Keratinocyte (primary cell): ENCODE data around the gene NCS1. TPM values are rescaled to one million over a fixed set of nuclear protein-coding genes. Genes with fewer than 3 reads are reported as not detected.

Experiments
- DNase-seq: peaks from one replicate; pipeline ENCODE4 v3.0.0-alpha.2; 2011; ENCODE audit warnings: low read depth, missing footprints, low spot score
- FAIRE-seq: peaks from 2 replicates; lab custom pipeline; 2011; peaks lifted over from hg19 to GRCh38; lab: Jason Lieb, UNC
- H2AFZ ChIP-seq: 2 replicates; pipeline ENCODE4 v1.6.0; 2012; ENCODE audit warnings: low read length, control low read depth, inconsistent platforms; ENCODE audit not compliant: control insufficient read depth
- H3K27ac ChIP-seq: 2 replicates; pipeline ENCODE4 v1.5.1; 2011; ENCODE audit warnings: low read length; ENCODE audit not compliant: control insufficient read depth, insufficient read depth
- H3K27me3 ChIP-seq: 3 replicates; pipeline ENCODE4 v1.6.0; 2011; ENCODE audit warnings: low read length; ENCODE audit not compliant: control insufficient read depth, insufficient read depth; ENCODE audit errors: extremely low read depth
- H3K36me3 ChIP-seq, 2 experiments: 2 replicates in 1 of 2; 3 replicates in 1 of 2; pipeline ENCODE4 v1.5.1; 2011; ENCODE audit warnings: low read length in 2 of 2, mild to moderate bottlenecking in 1 of 2; ENCODE audit not compliant: control insufficient read depth in 2 of 2, insufficient read depth in 2 of 2; ENCODE audit errors: extremely low read depth in 1 of 2
- H3K4me1 ChIP-seq: 3 replicates; pipeline ENCODE4 v1.5.1; 2011; ENCODE audit warnings: low read length; ENCODE audit not compliant: control insufficient read depth, insufficient read depth; ENCODE audit errors: extremely low read depth
- H3K4me2 ChIP-seq: 3 replicates; pipeline ENCODE4 v1.6.0; 2011; ENCODE audit warnings: low read depth, low read length; ENCODE audit not compliant: control insufficient read depth, insufficient read depth; ENCODE audit errors: extremely low read depth
- H3K4me3 ChIP-seq, 3 experiments: fragments of 200-600 bp in 1 of 3; sonication (generic) in 1 of 3; 2 replicates in 2 of 3; 3 replicates in 1 of 3; pipeline ENCODE4 v1.5.1; 2011 to 2016; ENCODE audit warnings: low read length in 3 of 3, mild to moderate bottlenecking in 3 of 3, control low read depth in 2 of 3, inconsistent platforms in 1 of 3, low read depth in 1 of 3, mixed read lengths in 1 of 3, mixed run types in 1 of 3, moderate library complexity in 1 of 3; ENCODE audit not compliant: control insufficient read depth in 2 of 3, insufficient read depth in 2 of 3; ENCODE audit errors: extremely low read depth in 1 of 3
- H3K79me2 ChIP-seq: 2 replicates; pipeline ENCODE4 v1.6.0; 2012; ENCODE audit warnings: low read length; ENCODE audit not compliant: control insufficient read depth, insufficient read depth
- H3K9ac ChIP-seq: 3 replicates; pipeline ENCODE4 v1.6.0; 2011; ENCODE audit warnings: low read length; ENCODE audit not compliant: control insufficient read depth, insufficient read depth; ENCODE audit errors: extremely low read depth
- H3K9me1 ChIP-seq: 3 replicates; pipeline ENCODE4 v1.6.0; 2011; ENCODE audit warnings: low read length; ENCODE audit not compliant: control insufficient read depth, insufficient read depth; ENCODE audit errors: extremely low read depth
- H3K9me3 ChIP-seq: 2 replicates; pipeline ENCODE4 v1.5.1; 2012; ENCODE audit warnings: low read depth, low read length; ENCODE audit not compliant: control insufficient read depth
- H4K20me1 ChIP-seq: 3 replicates; pipeline ENCODE4 v1.6.0; 2011; ENCODE audit warnings: low read length; ENCODE audit not compliant: control insufficient read depth, insufficient read depth; ENCODE audit errors: extremely low read depth
- EZH2 ChIP-seq: IDR thresholded peaks from one replicate; pipeline ENCODE4 v1.6.1; 2012; ENCODE audit warnings: inconsistent platforms, mild to moderate bottlenecking, low read length, moderate library complexity
- dilution Hi-C: fragments of 300-500 bp; cut with MboI; formaldehyde crosslinking; loops from one replicate; pipeline ENCODE4 v1.7.0; 2020; ENCODE audit warnings: low sequenced_read_pairs; ENCODE audit not compliant: extremely low pct_ligation_motif_present
- polyA plus RNA-seq, 5 experiments: library from polyadenylated mRNA; depleted of rRNA in 3 of 5; stranded (reverse) in 3 of 5; stranded (forward) in 1 of 5; unstranded in 1 of 5; fragments of >200 nt; gene quantifications; 1 replicate in 1 of 5; 2 replicates in 3 of 5; 3 replicates in 1 of 5; pipeline versions ENCODE4 v1.2.1 to v1.2.3, GENCODE V29; 2011 to 2012; ENCODE audit warnings: missing spikeins in 2 of 5, low read depth in 1 of 5, low replicate concordance in 1 of 5
- TF ChIP-seq, protein P1 (sequence below), 3 experiments: IDR thresholded peaks in 1 of 3; conservative IDR thresholded peaks in 1 of 3; optimal IDR thresholded peaks in 1 of 3; 2 replicates in 2 of 3; 3 replicates in 1 of 3; pipeline versions ENCODE3 to v1.5.1; 2011; ENCODE audit warnings: low read length in 3 of 3, mild to moderate bottlenecking in 3 of 3, moderate library complexity in 2 of 3, control low read depth in 1 of 3, inconsistent platforms in 1 of 3; ENCODE audit not compliant: insufficient read depth in 2 of 3; ENCODE audit errors: extremely low read depth in 1 of 3

Gene NCS1
- polyA plus RNA-seq, 1 donor (not counting 4 experiments of a cell fraction or from before 2014, with no cell fraction given), result 49.1 TPM

DNA sequence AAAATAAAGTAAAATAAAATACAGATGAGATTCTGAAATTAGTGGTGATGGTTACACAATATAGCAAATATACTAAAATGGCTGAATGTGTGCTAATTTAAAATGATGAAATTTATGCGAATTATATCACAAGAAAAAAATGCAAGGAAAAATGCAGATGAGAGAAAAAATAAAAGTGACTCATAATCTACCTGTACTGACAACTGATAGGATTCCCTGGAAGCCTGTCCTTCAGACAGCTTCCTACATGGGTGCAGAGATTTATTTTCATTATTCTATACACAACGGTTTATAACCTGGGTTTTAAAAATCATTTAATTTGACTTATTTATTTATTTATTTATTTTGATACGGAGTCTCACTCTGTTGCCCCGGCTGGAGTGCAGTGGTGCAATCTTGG lies 5.8 kb upstream of the NCS1 start:
- no peak for FAIRE-seq

DNA sequence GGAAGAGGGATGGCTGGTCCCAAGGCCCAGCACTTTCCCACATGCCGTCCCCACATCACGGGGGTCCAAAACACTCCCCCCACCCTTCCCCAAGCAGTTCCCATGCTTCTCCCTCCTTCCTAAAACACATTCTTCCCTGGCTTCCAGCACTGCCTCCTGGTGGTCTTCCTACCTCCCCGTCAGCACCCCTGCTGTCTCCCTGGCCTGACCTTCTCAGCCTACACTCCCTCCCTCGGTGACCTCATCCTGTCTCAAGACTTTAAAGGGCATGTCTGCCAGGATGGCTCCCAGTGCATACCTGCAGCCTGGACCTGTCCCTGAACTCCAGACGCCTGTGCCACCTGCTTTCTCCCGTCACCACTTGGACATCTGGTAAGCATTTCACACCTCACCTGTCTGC lies 4.3 kb upstream of the NCS1 start:
- H2AFZ ChIP-seq, result no peak overlapping the region
- H3K36me3 ChIP-seq, result no peaks in the 10 kb centered on the region
- H3K9me1 ChIP-seq, result no peaks in the 10 kb centered on the region
- dilution Hi-C loops, result no loop called here
- no peak overlapping the region for H3K4me2 ChIP-seq
- H3K9ac ChIP-seq, result no peak overlapping the region
- H3K27ac ChIP-seq, result no peak overlapping the region
- DNase-seq (no peak), FAIRE-seq (no peak)
- peaks cover 11% of the 10 kb centered on the region for H3K4me1 ChIP-seq
- no peaks in the 10 kb centered on the region for H4K20me1 ChIP-seq
- H3K27me3 ChIP-seq, result no peaks in the 10 kb centered on the region
- H3K4me3 ChIP-seq, result no peak overlapping the region
- H3K9me3 ChIP-seq, result no peaks in the 10 kb centered on the region
- H3K79me2 ChIP-seq, result peaks cover under 1% of the 10 kb centered on the region
- TF ChIP-seq, protein P1, sequence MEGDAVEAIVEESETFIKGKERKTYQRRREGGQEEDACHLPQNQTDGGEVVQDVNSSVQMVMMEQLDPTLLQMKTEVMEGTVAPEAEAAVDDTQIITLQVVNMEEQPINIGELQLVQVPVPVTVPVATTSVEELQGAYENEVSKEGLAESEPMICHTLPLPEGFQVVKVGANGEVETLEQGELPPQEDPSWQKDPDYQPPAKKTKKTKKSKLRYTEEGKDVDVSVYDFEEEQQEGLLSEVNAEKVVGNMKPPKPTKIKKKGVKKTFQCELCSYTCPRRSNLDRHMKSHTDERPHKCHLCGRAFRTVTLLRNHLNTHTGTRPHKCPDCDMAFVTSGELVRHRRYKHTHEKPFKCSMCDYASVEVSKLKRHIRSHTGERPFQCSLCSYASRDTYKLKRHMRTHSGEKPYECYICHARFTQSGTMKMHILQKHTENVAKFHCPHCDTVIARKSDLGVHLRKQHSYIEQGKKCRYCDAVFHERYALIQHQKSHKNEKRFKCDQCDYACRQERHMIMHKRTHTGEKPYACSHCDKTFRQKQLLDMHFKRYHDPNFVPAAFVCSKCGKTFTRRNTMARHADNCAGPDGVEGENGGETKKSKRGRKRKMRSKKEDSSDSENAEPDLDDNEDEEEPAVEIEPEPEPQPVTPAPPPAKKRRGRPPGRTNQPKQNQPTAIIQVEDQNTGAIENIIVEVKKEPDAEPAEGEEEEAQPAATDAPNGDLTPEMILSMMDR (optimal IDR thresholded peaks at IDR 0.05 in 1 of 3, IDR thresholded peaks at IDR 0.05 in 1 of 3, conservative IDR thresholded peaks at IDR 0.05 in 1 of 3; ENCODE audit: extremely low read depth in 1 of 3, insufficient read depth in 2 of 3, low read length in 3 of 3), result peak in 1 of 3 experiments; percentile 26
- no peak for TF ChIP-seq EZH2

More for the DNA sequence above, 5.8 kb upstream of the NCS1 start:
- Histone ChIP-seq H3K9me1 (no peaks in the 10 kb centered on the region), H3K4me2 (no peak overlapping the region), H3K4me3 (no peak overlapping the region), H3K4me1 (peaks cover 6% of the 10 kb centered on the region), H4K20me1 (no peaks in the 10 kb centered on the region), H3K27ac (no peak overlapping the region), H3K79me2 (no peaks in the 10 kb centered on the region), H3K36me3 (no peaks in the 10 kb centered on the region), H3K9me3 (no peaks in the 10 kb centered on the region), H3K9ac (no peak overlapping the region), H3K27me3 (no peaks in the 10 kb centered on the region), H2AFZ (no peak overlapping the region)
- dilution Hi-C loops, result no loop called here
- TF ChIP-seq, protein P1 (optimal IDR thresholded peaks at IDR 0.05 in 1 of 3, IDR thresholded peaks at IDR 0.05 in 1 of 3, conservative IDR thresholded peaks at IDR 0.05 in 1 of 3; ENCODE audit: extremely low read depth in 1 of 3, insufficient read depth in 2 of 3, low read length in 3 of 3), result no peak
- no peak for TF ChIP-seq EZH2
- DNase-seq, result no peak
